MM.1S (cell line): Measurements from ENCODE around the gene FLNC.

ENCODE experiments used
- EZH2 ChIP-seq: fragments of 300-600 bp; sonication (generic); optimal IDR thresholded peaks from 2 replicates; pipeline ENCODE3; 2017; ENCODE audit warnings: low read depth, mild to moderate bottlenecking, antibody characterized with exemption, low read length, mixed read lengths
- TF ChIP-seq, protein P1 (sequence below): fragments of 300-600 bp; sonication (generic); IDR thresholded peaks from 2 replicates; pipeline ENCODE4 v1.5.1; 2016; ENCODE audit warnings: antibody characterized with exemption, low read length, mixed read lengths

GRCh38 chr7:128847721-128848211 lies 17.6 kb downstream of the FLNC start:
- TF ChIP-seq, protein P1, sequence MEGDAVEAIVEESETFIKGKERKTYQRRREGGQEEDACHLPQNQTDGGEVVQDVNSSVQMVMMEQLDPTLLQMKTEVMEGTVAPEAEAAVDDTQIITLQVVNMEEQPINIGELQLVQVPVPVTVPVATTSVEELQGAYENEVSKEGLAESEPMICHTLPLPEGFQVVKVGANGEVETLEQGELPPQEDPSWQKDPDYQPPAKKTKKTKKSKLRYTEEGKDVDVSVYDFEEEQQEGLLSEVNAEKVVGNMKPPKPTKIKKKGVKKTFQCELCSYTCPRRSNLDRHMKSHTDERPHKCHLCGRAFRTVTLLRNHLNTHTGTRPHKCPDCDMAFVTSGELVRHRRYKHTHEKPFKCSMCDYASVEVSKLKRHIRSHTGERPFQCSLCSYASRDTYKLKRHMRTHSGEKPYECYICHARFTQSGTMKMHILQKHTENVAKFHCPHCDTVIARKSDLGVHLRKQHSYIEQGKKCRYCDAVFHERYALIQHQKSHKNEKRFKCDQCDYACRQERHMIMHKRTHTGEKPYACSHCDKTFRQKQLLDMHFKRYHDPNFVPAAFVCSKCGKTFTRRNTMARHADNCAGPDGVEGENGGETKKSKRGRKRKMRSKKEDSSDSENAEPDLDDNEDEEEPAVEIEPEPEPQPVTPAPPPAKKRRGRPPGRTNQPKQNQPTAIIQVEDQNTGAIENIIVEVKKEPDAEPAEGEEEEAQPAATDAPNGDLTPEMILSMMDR = no peak
- TF ChIP-seq EZH2 = no peak
